Inflammatory macrophage treated with lipopolysaccharide for 1 hour (primary cell): ENCODE measurements around the gene ME1.
"Not testable (repeated sequence)": the region's sequence is repeated elsewhere in the genome, so short reads cannot be mapped to it uniquely, and the experiment has no call there.

Experiments
- DNase-seq, 2 donors: peaks; one replicate each; pipeline ENCODE4 v3.0.0-alpha.2; 2020 to 2022

ME1 gene

DNA sequence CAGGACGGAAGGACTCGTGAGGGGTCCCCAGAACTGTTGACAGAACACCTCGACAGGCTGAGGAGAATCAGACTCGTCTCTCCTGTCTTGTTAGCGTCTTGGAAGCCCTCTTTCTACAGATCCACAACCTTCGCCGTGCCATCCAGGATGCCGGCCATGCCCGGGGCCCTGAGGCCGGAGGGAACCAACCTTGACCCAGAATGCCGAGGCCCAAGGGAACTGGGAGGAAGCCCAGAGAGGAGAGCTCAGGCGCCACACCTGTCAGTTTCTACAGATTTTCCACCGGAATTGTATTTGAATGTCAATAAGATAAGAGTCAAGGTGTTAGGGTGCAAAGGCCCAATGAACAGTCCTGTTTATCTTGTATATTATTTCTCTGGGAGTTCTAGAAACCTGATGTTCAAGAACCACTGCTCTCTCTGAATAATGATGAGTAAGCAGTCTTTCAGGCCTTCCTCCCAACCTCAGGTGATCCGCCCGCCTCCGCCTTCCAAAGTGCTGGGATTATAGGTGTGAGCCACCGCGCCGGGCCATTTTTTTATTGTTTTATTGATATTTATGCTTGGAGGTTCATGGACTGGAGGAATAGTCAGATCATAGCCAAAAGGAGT is 799 bp upstream of the ME1 start:
- no peak for DNase-seq

DNA sequence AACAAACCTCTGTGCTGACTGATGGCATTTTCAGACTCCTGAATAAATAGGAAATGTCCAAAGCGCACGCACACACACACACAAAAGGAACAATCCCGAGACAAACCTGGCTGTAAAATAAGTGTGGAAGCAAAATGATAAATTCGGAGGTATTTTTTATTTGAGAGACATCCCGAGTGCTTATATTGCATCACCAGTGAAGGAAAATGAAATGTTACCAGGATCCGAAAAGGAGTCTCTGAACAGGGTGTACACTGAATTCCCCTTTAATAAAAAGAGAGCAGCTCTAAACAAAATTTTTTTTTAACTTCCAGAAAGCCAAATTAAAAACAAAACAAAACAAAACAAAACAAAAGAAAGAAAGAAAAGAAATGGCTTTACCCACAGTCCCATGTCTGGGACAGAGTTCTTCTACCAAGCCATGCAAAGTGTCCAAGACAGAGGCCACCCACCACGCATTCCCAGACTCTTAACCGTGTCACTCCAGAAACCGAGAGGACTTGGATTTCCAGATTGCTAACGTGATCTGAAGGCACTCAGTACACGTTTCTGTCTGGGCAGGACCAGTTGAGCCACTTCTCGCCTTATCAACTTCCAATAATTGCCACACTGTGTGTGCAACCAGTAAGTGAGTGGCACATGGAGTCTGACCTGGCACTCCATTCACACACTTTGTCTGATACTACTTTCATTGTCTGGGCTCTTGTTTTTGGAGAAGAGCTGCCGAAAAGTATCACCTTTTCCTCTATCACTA is 817 bp downstream of the ME1 start:
- DNase-seq: no peak

DNA sequence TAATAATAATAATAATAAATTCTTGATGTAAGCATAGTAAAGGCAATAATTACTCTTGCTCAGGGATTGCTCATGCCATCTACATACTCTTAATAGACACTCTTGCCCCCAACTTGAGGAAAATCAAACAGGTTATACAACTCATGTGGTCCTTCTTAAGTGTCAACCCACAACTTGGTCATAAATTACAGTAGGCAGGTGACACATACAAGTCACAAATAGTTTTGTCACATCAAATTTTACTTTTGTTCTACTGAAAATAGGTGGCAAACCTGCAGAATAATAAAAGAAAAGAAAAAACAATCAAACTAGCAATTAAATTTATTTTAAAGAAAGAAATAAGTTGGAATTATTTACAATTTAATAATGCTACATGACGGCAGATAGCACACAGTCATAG is 1.6 kb downstream of the ME1 start:
- no peak for DNase-seq

DNA sequence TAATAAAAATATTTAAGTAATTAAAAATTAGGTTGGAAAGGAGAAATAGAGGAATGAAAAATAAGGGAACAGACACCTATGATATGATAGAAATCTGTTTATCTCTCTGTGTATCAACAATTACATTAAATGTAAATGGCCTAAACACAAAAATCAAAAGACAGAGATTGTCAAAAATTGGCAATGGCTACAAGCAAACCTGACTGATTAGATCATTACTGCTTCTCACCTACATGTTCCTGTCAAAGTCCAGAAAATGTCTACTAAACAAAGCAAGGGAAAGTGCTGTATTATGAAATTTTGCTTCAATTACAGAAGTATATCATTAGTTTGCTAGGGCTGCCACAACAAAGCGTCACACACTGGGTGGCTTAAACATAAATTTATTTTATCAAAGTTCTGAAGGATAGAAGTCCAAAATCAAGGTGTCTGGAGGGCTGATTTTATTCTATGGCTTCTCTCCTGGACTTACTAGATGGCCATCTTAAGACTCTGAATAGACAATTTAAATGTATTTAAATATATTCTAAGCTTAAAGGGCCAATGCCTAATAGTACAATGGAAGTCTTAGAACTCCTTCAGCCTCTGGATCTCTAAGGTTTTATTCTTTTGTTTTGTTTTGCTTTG is 6.3 kb downstream of the ME1 start:
- no peak for DNase-seq

DNA sequence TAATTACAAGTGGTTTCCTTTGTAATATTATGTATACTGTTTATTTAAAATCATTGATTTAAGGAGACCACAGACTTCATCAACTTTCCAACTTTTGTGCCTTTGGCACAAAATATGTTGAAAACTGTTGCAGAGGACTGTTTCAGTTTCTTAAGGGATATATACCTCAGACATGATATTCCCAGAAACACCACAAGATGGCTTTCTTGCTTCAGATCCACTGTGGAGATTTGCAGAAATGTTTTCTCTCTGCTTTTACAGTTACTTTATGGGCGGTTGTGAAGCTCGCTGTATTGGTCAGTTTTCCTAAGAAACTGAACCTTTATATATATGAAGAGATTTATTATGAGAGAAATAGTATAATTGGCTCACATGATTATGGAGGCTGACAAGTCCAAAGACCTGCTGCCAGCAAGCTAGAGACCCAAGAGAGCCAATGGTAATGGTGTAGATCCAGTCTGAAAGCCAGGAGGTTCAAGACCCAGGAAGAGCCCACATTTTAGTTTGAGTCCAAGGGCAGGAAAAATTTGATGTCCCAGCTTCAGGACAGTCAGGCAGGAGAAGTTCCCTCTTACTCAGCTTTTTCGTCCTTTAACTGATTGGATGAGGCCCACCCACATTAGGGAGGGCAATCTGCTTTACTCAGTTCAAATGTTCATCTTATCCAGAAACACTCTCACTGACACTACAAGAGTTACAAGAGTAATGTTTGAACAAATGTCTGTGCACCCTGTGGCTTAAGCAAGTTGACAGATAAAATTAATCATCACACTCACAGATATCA is 12.8 kb downstream of the ME1 start:
- DNase-seq: peak; percentile 55 to 79

DNA sequence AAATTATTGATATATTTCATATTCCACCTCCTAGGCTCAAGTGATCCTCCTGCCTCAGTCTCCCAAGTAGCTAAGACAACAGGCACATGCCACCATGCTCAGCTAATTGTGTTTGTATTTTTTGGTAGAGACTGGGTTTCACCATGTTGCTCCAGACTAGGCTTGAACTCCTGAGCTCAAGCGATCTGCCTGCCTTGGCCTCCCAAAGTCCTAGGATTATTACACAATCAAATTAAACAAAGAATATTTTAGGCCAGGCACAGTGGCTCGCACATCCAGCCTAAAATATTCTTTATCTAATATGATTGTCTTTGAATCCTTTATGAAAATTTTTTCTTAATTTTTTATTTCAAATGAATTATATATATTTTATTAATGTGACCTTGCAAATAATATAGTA is 17.8 kb downstream of the ME1 start:
- no peak for DNase-seq

DNA sequence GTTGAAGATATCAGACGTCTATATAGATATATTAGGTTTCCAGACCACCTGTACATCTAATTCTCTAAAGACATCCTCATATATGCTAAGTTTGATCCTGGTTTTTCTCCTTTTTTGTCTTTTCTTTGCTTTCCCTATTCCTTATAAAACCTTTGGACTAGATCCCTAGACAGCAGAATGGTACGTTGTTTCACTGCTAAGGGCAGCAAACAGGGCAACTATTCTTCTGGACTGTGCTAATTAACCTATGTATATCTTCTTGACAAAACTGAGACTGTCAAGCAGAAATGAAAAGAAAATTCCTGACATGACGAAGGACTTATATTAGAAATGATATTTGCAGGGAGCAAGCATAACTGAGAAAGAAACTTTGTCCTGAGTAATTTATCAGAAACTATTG is 19.1 kb downstream of the ME1 start:
- DNase-seq: no peak

DNA sequence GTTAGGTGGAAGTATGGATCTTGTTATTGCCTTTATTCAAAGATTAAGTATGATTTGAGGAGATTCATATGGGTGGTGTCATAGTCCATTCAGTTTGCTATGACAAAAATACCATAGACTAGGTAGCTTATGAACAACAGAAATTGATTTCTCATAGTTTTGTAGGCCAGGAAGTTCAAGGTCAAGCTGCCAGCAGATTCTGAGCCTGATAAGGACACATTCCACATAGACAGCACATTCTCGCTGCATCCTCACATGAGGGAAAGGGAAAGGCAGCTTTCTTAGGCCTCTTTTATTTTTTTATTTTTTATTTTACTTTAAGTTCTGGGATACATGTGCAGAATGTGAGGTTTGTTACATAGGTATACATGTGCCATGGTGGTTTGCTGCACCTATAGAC is 27.7 kb downstream of the ME1 start:
- no peak for DNase-seq

DNA sequence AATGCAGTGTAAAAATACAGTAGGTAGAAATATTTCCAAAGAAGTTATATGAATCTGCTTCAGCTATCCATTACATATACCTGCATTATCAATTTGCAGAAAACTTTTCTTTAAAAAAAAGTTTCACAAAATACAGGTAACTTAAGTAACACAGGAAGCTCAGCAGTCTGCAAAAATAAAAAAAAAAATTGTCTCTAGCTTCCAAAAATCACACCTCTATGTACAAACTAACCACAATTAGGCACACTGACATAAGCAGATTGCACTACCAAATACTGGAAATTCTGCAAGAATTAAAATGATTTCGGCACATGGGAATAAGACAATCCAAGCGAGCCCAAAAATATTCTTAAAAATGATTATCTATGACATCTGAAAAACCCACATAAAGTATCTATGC is 41.2 kb downstream of the ME1 start:
- no peak for DNase-seq

DNA sequence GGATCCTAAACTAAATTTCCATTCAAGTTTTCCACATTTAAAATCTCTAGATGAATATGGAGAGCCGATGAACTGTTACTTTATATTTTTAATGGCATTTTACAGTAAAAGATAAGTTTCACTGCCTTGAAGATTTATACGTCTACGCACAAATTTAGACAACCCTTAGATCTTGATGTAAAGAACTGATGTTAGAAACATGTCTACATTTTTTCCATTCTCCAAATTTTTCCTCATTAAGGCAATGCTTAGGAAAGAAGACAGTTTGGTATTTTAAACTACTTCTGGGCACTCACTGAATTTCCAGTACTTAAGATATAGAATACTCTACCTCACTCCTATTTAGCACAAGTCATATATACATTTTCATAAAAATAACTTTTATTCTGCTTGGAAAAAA is 45.4 kb downstream of the ME1 start:
- DNase-seq: no peak

DNA sequence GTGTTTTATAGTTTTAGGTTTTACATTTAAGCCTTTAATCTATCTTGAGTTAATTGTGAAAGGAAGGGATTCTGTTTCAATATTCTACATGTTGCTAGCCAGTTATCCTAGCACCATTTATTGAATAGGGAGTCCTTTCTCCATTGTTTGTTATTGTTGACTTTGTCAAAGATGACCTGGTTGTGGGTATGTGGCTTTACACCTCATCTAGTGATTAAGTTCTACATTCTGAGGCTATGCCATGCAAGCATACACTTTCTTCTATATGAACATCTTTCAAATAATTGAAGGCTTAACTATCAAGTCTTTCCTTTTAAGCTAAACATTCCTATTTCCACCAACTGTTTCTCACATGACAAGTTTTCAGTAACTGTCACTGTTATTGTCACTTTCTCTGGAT is 46.1 kb downstream of the ME1 start:
- no peak for DNase-seq

DNA sequence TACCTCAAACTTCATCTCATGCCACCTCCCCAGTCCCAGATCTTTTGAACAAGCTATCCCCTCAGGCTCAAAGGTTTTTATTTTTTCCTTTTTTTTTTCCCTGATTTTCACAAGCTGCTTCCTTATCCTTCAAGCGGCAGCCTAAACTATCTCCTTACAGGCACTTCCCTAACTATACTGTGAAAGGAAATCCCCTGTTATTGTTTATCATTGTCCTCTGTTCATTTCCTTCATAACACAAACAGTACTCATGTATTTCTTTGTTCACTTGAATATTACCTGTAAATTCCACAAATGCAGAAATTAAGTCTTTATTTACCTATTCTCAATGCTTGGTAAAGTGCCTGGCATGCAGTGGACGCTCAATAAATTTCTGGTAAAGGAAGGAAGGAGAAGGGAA is 48.9 kb downstream of the ME1 start:
- DNase-seq: no peak

DNA sequence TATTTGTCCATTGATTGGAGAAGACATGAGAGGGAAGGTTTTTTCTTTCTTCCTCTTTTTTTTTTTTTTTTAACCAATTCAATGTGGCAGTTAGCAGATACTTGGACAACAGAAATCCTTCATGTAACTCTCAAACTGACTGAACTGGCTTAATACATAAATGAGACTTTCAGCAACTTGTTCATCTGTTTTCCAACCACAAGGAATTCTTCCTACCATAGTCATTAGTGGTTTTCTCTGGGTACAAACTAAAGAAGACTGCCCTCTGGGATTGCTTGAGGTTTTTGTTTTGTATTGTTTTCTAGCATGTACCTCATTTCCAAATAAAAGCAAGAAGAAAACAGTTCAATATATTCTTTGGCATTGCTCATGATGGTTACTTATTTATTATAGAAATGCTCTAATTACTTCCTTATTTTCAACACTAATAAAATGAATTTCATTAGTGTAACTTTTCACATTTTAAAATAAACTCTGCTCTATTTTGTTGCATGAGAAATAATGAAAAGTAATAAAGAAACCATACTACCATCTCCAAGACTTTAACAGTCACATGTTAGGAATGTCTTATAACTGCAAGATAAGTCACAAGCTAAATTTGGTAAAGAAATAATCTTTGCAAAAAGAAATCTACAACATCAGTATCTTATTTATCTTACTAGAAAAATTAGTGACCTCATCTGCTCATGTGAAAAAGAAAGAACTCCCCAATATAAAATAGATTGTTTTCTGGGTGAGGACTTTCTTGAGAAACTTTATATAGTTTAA is 52.0 kb downstream of the ME1 start:
- DNase-seq: no peak

DNA sequence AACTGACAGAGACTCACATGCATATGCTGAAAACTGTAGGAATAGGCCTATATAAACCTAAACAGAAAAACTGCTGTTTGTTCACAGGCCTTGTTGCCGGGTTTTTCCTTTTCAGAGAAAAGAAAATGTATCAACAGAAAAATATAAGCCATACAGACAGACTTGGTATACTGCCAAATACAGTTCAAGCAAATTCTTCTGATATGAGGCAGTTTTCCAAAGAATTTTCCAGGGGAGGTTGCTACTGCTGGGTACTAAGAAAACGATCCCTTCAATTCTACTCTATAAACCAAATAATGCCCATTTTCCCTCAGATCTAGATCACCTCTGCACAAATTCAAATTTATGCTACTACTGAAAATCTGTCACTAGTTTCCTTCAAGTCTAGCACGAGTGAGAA is 59.4 kb downstream of the ME1 start:
- DNase-seq: no peak

DNA sequence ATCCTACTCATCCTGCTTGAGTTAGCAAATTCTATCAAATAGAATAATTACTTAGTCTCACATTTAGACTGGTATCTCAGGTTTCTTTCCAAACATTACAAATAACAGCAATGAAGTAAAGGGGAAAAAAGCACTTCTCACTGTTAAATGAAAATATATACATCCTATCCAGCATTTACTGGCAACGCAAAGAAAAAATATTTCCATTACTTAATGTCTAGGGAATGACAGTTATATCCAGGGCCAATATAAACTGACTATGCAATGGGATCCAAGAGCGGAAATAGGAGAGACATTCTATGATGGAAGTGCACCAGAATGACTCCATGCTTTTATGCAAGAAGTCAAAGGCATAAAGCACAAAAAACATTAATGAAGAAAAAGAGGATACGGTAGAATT is 60.3 kb downstream of the ME1 start:
- DNase-seq: no peak

DNA sequence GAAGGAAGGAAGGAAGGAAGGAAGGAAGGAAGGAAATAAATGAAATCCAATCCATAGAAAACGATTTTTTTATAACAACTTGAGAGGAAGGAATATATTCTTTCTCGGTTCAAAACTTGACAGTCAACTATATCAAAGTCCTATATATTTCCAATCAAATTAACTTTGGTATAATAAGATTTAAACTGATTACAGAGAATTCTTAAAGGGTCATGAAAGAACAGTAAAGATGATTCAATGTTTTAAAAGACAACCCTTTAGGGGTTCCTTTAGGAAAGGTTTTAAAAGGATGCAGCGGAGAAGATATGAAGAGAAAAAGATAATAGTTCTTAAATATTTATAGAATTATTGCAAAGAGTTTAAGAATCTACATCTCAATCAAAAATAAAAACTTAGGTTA is 61.2 kb downstream of the ME1 start:
- no peak for DNase-seq

DNA sequence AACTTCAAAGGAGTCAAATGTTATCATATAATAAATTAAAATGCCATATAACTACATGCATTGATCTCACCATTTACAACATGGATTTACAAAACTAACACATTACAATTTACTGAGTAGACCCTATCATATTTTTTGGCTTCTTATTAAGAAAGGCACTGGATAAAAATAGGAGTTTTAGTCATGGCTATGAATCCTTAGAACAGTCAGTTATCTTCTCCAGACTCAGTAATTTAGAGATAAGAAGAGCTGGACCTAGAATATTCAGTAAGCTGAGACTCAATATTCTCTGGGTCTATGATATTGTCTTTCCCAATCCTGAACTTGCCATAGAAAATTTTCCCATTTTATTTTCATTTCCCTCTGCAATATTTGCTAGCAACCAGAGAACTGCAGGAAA is 62.3 kb downstream of the ME1 start:
- DNase-seq: no peak

DNA sequence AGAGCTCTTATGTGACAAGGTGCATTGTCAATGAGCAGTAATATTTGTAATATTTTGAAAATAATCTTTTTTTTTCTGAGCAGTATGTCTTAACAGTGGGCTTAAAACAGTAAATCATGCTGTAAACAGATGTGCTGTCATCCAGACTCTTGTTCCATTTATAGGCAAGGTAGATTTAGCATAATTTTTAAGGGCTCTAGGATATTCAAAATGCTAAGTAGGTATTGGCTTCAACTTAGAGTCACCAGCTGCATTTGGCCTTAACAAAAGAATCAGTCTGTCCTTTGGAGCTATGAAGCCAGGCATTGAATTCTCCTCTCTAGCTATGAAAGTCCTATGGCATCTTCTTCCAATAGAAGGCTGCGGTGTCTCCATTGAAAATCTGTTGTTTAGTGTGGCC is 63.7 kb downstream of the ME1 start:
- DNase-seq: no peak

DNA sequence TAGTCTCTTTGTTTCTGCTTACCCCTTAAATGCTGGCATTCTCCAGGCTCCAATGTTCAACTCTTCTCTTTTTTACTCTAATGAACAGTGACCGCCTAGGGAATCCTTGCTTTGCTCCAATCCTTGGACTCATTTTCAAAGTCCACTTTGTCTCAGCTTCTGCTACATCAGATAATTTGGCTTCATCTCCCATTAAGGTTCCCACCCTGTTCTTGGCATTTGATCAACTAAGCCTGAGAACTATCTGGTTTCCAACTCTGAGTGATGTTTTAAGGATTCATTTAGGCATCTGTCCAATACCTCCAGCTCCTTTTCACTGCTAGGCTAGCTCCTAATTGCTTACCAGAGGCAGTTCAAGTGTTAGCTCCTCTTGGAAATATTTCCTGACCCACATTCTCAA is 64.9 kb downstream of the ME1 start:
- DNase-seq: no peak

DNA sequence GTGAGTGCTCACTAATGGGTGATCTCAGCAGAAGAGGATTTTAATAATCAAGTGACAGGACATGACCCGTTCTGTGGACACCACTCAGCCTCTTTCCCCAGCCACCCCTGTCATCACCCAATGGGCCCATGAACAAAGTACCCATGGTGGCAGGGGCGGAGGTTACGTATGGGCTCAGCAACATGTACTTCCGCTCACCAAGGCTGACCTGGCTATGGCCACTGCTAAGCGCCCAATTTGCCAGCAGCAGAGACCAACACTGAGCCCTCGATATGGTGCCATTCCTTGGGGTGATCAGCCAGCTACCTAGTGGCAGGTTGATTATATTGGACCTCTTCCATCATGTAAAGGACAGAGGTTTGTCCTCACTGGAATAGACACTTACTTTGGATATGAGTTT is 68.5 kb downstream of the ME1 start:
- not testable (repeated sequence) for DNase-seq

DNA sequence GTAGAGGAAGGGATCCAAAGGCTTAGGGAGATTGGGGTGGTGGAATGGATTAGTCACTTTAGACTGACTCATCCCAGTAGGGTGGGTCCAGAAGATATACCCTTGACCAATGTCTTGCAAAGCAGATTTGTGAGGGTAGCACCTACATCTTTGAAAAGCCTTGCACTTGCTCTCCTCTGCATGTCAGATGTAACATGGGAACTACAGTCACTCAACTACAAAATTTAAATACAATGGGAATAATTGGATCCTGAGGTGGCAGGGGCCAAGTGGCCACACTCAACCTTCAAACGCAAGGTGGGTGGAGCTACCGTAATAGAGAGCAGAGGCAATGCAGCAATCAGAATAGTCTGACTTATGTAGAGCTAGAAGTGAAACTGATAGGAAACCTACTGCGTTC is 71.2 kb downstream of the ME1 start:
- no peak for DNase-seq

DNA sequence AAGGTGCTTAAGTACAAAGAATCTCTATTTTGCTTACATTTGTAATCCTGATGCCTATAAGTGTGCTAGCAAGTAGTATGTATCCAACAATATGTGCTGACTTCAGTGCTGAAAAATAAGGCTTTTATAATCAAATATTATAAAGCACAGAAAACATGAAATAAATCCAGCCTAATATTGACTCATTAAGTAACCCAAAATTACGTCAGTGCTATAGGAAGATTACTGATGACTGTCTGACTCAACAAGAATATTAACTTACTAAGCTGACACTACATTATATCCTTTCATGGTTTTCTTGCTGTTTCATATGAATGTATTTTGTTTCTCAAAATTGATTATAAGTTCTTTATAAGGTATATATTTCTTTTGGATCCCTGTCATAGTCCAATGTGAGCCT is 76.1 kb downstream of the ME1 start:
- no peak for DNase-seq

DNA sequence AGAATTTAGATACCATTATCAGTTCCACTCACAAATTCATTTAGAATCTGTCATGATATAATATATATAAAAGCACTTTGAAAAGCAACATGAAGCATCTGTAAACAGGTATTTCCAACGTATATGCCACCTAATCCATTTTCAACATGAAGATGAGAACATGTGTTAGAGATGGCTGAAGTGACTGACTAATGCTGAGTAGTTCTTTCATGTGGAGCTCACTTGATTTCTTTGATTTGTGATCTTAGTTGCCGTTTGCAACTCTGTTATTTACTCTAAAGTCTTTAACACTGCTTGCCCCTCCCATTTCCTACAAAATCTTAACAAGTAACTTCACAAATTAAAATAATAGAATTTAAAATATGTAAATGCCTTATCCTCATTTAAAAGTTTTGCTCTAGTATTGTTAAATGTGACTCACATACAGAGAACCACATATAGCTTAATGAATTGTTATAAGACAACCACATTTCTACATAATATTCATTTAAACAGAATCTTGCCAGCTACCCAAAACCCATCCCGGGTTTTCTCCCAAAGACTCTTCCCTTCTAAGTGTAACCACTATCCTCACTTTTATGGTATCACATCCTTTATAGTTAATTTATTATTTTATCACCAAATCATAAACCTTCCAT is 78.3 kb downstream of the ME1 start:
- DNase-seq: no peak
